Activated naive CD4-positive, alpha-beta T cell treated with anti-CD3 and anti-CD28 coated beads, Interleukin-2, amount 50 U/mL, for 24 hours (primary cell): Measurements from ENCODE around the gene DNAJB14.
A peak's percentile ranks its signal among the peaks of the same experiment; 100 is the strongest.

ENCODE experiments used
- H3K27ac Mint-ChIP-seq: one replicate; pipeline ENCODE4 v1.8.0; 2021; ENCODE audit warnings: mild to moderate bottlenecking, mixed read lengths
- H3K27me3 Mint-ChIP-seq: one replicate; pipeline ENCODE4 v1.8.0; 2021; ENCODE audit warnings: mixed read lengths
- H3K36me3 Mint-ChIP-seq: one replicate; pipeline ENCODE4 v1.8.0; 2021; ENCODE audit warnings: mixed read lengths
- H3K4me1 Mint-ChIP-seq: one replicate; pipeline ENCODE4 v1.8.0; 2021; ENCODE audit warnings: mixed read lengths
- H3K4me3 Mint-ChIP-seq: one replicate; pipeline ENCODE4 v1.8.0; 2021; ENCODE audit warnings: mild to moderate bottlenecking, mixed read lengths
- H3K9me3 Mint-ChIP-seq: one replicate; pipeline ENCODE4 v1.8.0; 2021; ENCODE audit warnings: mixed read lengths

DNAJB14 gene

DNA sequence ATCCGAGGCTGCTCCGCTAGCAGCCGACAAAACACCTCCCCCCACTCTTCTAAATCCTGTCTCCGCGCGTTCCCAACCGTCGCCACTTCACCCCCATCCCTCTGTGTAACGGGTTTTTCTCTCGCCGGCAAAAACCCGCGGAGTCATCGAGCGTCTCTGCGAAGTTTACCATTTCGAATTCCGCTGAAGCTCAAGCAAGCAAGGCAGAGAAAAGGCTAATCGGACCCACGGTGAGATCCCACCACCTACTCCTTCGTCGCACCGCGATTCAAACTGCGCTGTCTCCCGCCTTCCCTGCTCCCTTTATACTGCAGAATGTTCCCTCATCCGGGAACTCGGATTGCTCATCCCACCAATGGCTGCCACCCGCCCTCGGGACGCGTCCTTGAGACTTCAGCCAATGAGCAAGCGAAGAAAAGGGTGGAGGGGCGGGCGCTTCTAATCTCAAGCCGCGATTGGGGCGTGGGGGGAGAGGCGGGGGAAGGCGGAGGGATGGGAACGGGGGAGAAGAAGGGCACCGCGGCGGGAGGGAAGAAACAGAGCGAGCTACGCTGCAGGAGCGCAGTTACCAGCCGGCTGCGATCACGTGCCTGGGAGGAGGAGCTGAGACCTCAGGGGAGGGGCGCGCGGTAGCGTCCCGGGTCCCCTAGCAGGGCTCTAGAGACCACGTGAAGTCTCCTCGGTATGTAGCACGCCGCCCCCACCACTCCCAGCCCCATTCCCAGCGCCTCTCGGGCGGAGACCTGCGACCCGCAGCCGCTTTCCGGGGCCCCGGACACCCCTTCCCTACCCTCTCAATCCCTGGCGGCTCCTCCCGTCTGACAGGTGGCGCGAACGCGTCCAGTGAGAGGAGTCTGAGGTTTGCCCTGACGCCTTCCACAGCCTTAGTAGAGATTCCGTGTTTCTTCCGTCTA is 3.8 kb upstream of the DNAJB14 start, which contains the start of gene H2AZ1:
H2AZ1 (minus strand) TSS at position 277 of the 914 bp plus-strand sequence; CDS start at position 172, 105 bp downstream.
- Mint-ChIP-seq H3K36me3 (peaks cover 2% of the 10 kb centered on the region), H3K4me1 (peaks cover 26% of the 10 kb centered on the region), H3K27me3 (no peaks in the 10 kb centered on the region), H3K4me3 (no peak within 1 kb of the TSS), H3K27ac (no peak within 1 kb of the TSS), H3K9me3 (no peaks in the 10 kb centered on the region)

DNA sequence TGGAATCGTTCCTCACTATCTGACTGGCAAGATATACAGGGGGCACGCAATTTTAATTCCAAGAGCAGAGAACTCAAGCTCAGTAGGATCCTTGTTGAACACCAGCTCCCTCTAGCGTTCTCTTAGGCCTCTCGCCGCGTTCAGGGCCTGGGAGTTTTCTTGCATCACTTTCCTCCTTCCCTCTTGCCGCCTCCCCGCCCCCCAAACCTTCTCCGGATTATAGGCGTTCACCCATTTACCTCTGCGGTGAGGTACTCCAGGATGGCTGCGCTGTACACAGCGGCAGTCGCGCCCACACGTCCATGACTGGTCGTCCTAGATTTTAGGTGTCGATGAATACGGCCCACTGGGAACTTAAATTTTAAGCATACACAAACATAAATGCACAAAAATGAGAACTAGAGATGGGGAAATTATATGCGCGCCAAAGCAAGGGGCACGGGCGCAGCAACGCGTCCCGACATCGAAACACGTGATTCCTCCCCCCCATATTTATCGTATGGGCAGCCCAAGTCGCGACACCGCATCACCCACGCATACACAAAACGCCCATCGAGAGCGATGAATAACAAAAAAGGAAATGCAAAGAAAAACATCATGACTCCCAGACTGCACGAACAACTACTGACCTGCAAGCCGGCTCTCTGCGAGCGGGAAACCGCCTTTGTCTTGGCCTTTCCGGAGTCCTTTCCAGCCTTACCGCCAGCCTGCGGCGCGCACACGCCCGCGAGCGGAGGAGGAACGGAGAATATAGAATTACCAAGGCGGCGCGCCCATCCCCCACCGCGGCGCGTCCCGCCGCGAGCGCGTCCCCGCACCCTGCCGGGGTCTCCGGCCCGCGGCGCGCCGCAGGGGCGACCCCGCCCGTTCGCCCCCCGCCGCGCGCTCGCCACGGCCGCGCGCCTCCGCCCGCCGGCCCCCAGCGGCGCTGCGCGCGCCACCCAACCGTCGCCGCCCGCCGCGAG is 2.9 kb upstream of the DNAJB14 start:
- Mint-ChIP-seq H3K36me3 (peaks cover 2% of the 10 kb centered on the region), H3K27ac (no peak overlapping the region), H3K4me3 (no peak overlapping the region), H3K27me3 (no peaks in the 10 kb centered on the region), H3K9me3 (no peaks in the 10 kb centered on the region), H3K4me1 (peaks cover 35% of the 10 kb centered on the region)

DNA sequence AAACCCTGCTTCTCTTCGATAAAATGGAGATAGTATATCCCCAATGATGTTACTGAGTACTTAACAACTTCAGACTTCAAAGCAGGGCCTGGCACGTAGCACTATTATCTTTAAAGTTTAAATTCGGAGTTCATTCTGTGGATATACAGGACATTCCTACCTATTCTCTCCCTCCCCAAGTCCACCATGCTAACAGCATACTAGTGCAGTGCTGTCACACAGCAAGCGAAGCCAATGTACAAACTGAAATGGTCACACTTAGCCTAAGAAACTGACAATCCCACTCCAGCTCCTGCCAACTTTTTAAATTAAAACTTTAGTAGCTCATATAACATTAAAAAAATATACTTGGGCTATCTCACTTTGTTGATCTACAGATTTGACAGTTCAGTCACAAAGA is 1.2 kb upstream of the DNAJB14 start:
- Mint-ChIP-seq H3K9me3 (no peaks in the 10 kb centered on the region), H3K27me3 (no peaks in the 10 kb centered on the region), H3K4me1 (peaks cover 52% of the 10 kb centered on the region), H3K4me3 (no peak overlapping the region), H3K36me3 (peaks cover 11% of the 10 kb centered on the region), H3K27ac (peak overlapping the region; percentile 92)

DNA sequence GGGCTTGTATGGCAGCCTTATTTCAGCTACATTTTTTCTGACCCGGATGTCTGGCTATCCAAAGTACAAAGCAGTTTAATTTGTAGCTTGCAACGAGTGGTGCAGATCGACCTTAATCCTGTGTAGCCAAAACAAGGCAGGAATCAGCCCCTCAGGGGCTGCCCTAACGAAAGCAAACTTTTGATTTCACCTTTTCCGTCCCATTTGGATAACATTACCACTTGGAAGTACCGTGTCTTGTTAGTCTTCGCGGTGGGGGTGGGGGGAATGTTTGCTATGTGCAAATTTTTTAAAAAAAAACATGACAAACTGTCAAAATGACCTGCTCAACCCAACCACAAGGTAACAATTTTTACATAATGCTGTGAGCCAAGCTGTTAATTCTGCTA is 766 bp upstream of the DNAJB14 start:
- Mint-ChIP-seq H3K27ac (peak overlapping the region; percentile 92), H3K27me3 (no peaks in the 10 kb centered on the region), H3K4me3 (no peak overlapping the region), H3K9me3 (no peaks in the 10 kb centered on the region), H3K36me3 (peaks cover 11% of the 10 kb centered on the region), H3K4me1 (peaks cover 55% of the 10 kb centered on the region)

DNA sequence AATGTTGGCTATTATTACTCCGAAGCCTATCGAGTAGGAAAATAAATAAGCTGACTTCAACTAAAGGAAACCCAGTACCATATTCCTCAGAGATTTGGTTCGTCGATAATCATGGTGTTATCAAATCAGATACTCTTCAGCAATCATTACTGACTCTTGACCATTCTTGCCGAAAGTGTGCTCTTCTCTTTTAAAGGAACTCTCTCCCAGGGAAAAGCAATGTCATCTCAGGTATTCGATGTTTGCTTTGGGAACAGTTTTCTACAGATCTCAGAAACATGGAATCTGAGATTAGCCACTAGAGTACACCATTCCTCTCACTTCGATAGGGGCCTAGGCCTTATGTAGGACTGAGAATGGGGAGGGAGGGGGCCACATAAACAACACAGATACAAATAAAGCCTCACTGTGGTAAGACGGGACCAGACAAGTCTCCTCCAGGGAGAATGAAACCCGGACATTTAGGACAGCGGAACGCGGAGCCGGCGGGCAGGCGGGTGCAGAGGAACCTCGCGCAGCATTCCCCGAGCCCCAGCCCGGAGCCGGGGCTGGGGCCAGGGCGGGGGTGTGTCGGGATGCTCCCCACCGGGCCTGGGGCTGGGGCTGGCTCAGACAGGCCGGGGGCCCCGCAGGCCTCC is 581 bp downstream of the DNAJB14 start:
- Mint-ChIP-seq H3K27ac (peak overlapping the region; percentile 99), H3K36me3 (peaks cover 11% of the 10 kb centered on the region), H3K4me1 (peaks cover 62% of the 10 kb centered on the region), H3K4me3 (peak overlapping the region; percentile 99), H3K9me3 (no peaks in the 10 kb centered on the region), H3K27me3 (no peaks in the 10 kb centered on the region)

DNA sequence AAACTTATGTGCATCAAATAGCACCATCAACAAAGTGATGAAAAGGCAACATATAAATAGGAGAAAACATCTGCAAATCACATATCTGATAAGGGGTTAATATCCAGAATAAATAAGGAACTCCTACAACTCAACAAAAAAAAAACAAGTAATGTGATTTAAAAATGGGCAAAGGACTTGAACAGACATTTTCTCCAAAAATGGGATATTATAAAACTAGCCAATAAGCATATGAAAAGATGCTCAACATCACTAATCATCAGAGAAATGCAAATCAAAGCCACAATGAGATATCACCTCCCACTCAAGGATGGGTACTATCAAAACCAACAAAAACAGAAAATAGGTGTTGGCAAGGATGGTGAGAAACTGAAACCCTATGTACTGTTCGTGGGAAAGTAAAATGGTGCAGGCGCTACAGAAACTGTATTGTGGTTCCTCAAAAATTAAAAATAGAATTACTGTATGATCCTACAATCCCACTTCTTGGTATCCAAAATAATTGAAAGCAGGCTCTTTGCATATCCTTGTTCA is 2.4 kb downstream of the DNAJB14 start:
- Mint-ChIP-seq H3K4me1 (peaks cover 70% of the 10 kb centered on the region), H3K27ac (peak overlapping the region; percentile 41), H3K36me3 (peaks cover 11% of the 10 kb centered on the region), H3K27me3 (no peaks in the 10 kb centered on the region), H3K4me3 (peak overlapping the region; percentile 99), H3K9me3 (no peaks in the 10 kb centered on the region)

DNA sequence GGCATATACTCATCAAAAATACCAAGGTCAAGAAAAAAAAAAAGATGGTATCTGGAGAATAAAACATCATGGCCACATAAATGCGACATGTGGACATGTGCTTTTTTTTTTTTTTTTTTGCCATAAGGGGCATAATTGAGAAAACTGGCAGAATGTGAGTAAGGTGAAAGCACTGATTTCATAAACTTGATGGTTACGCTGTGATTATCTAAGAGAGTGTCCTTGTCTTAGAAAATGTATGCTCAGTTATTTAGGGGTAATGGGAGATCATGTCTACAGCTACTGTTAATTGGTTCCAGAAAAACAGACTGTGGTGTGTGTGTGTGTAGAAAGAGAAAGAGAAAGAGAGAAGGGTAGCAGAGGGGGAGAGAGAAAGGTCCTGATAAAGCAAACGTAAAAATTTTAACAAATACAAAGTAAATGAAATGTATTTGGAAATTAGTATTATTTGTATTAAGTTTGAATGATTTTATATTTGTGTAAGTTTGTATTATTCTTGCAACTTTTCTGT is 8.1 kb downstream of the DNAJB14 start:
- Mint-ChIP-seq H3K9me3 (peaks cover 5% of the 10 kb centered on the region), H3K4me3 (no peak overlapping the region), H3K27ac (no peak overlapping the region), H3K4me1 (peaks cover 63% of the 10 kb centered on the region), H3K36me3 (peaks cover 21% of the 10 kb centered on the region), H3K27me3 (no peaks in the 10 kb centered on the region)

DNA sequence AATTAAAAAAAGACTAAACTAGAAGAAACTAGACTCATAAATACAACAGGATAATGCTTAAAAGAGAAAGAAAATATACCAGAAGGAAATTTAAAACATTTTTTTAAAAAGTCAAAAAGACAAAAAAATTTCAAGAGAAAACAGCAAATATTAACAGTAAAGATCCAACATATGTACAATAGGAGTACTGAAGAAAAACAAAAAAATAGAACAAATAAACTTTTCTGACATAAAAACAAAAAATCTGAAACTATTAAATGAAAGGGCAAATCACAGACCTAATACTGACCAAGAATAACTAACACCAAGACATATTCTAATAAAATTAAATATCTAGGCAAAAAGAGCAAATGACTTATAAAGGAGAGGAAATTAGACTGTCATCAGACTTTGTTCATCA is 11.5 kb downstream of the DNAJB14 start:
- H3K27ac Mint-ChIP-seq = no peak overlapping the region
- H3K4me3 Mint-ChIP-seq = no peak overlapping the region
- peaks cover 25% of the 10 kb centered on the region for H3K36me3 Mint-ChIP-seq

DNA sequence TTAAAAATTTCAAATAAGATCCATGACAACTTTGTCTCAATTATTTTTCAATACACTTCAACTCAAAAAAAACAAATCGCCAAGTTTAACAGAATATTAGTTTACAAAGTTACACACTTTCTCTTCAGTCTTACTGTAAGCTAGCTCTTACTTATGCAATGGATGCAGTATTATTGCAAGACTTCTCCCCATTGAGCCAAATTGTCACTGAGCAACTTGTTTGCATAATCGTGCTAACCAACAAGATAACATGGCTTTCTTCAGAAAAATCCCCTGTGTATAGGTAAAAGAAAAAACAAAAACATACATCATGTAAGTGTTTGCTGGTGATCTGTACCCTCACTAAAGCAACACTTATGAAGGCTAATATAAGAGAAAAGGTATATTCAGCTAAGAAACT is 18.9 kb downstream of the DNAJB14 start:
- Mint-ChIP-seq H3K36me3 (peaks cover 18% of the 10 kb centered on the region), H3K4me1 (peaks cover 51% of the 10 kb centered on the region), H3K4me3 (peak overlapping the region; percentile 17), H3K9me3 (no peaks in the 10 kb centered on the region), H3K27ac (peak overlapping the region; percentile 3), H3K27me3 (no peaks in the 10 kb centered on the region)

More for the DNA sequence above, 11.5 kb downstream of the DNAJB14 start:
- peaks cover 5% of the 10 kb centered on the region for H3K9me3 Mint-ChIP-seq
- H3K4me1 Mint-ChIP-seq = peaks cover 67% of the 10 kb centered on the region
- no peaks in the 10 kb centered on the region for H3K27me3 Mint-ChIP-seq

DNA sequence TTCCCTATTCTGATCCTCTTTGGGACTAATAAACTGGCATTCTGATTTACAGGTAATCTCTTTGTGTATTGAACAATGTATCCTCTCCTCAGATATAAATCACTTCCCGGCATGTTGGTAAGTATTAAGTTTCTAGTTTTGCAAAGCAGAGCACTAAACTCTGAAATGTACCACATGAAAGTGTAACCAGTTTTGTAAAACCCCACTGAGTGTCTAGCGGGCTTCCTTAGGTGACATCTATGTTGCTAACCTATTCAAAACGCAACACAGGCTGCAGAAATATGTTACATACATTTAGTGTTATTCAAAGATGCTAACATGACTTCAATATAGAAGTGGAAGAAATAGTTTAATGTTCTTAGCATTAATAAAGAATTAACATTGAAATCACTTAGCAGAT is 25.2 kb downstream of the DNAJB14 start:
- H3K9me3 Mint-ChIP-seq = peaks cover 12% of the 10 kb centered on the region
- H3K27me3 Mint-ChIP-seq = no peaks in the 10 kb centered on the region
- H3K4me1 Mint-ChIP-seq = peaks cover 23% of the 10 kb centered on the region
- peak overlapping the region; percentile 91 for H3K27ac Mint-ChIP-seq
- peak overlapping the region; percentile 52 for H3K4me3 Mint-ChIP-seq
- peaks cover 27% of the 10 kb centered on the region for H3K36me3 Mint-ChIP-seq

DNA sequence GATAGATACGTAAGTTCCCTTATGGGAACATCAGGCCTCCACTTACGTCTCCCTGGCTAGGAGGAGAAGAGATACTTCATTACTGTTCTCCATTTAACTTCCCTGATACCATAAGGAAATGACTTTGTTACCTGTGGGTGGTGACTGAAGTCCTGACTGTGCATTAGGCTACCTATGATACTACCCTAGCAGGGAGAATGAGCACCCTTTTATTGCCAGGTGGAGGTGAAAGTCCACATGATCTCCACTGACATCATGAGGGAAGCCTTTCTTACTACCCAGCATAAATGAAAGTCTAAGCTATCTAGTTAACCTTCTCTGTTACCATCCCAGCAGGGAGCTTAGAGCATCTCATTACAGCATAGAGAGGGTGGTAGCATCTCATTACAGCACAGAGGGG is 27.8 kb downstream of the DNAJB14 start:
- no peak overlapping the region for H3K27ac Mint-ChIP-seq
- no peaks in the 10 kb centered on the region for H3K27me3 Mint-ChIP-seq
- no peak overlapping the region for H3K4me3 Mint-ChIP-seq
- H3K9me3 Mint-ChIP-seq = peaks cover 12% of the 10 kb centered on the region
- peaks cover 23% of the 10 kb centered on the region for H3K4me1 Mint-ChIP-seq
- peaks cover 32% of the 10 kb centered on the region for H3K36me3 Mint-ChIP-seq

DNA sequence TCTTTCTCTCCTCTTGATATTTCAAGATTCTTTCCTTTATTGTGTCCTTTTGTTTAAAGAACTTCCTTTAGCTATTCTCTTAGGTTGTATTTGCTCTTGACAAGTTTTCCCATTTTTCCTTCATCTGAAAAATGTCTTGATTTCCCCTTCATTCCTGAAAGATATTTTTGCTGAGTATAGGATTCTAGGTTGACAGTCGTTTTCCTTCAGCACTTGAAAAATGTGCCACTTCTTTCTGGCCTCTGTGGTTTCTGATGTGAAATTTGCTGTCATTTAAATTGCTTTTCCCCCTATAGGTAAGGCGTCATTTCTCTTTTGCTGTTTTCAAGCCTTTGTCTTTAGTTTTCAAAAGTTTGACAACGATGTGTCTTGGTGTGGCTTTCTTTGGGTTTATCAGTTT is 28.8 kb downstream of the DNAJB14 start:
- Mint-ChIP-seq H3K4me1 (peaks cover 27% of the 10 kb centered on the region), H3K36me3 (peaks cover 35% of the 10 kb centered on the region), H3K4me3 (no peak overlapping the region), H3K27me3 (no peaks in the 10 kb centered on the region), H3K27ac (no peak overlapping the region), H3K9me3 (peaks cover 12% of the 10 kb centered on the region)

DNA sequence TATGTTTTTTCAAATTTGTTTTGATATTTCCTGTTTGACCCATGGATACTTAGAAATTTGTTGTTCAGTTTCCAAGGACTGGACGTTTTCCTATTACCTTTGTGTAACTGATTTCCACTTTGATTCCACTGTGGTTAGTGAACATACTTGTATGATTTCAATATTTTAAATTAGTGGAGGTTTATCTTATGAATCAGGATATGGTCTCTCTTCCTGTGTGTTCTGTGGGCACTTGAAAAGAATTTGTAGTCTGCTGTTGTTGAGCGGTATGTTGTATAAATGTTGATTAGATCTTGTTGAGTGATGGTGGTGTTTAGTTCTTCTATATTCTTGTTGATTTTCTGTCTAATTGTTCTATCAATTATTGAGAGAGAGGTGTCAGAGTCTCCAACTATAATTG is 31.0 kb downstream of the DNAJB14 start:
- Mint-ChIP-seq H3K27ac (peak overlapping the region; percentile 57), H3K4me1 (peaks cover 27% of the 10 kb centered on the region), H3K4me3 (no peak overlapping the region), H3K27me3 (no peaks in the 10 kb centered on the region), H3K36me3 (peaks cover 34% of the 10 kb centered on the region), H3K9me3 (peaks cover 12% of the 10 kb centered on the region)

DNA sequence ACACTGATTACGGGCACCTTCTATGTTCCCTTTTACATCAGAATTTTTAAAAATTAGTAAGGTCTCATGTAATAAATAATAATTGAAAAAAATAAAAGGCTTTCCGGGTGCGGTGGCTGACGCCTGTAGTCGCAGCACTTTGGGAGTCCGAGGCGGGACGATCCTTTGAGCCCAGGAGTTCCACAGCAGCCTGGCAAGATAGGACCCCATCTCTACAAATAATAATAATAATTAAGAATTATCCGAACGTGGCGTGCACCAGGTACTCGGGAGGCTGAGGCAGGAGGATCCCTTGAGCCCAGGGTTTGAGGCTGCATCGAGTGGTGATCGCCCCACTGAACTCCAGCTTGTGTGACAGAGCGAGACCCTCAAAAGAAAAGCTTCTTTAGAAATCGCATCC is 51.4 kb downstream of the DNAJB14 start:
- peak overlapping the region; percentile 99 for H3K4me3 Mint-ChIP-seq
- no peaks in the 10 kb centered on the region for H3K27me3 Mint-ChIP-seq
- H3K36me3 Mint-ChIP-seq = peaks cover 5% of the 10 kb centered on the region
- H3K27ac Mint-ChIP-seq = no peak overlapping the region
- peaks cover 42% of the 10 kb centered on the region for H3K4me1 Mint-ChIP-seq
- no peaks in the 10 kb centered on the region for H3K9me3 Mint-ChIP-seq
